Stimulated activated CD8-positive, alpha-beta memory T cell treated with anti-CD3 and anti-CD28 coated beads, Interleukin-7, amount 100 ng/mL, for 48 hours (primary cell): Measurements from ENCODE around the gene VPS8.
"Not testable (repeated sequence)": the region's sequence is repeated elsewhere in the genome, so short reads cannot be mapped to it uniquely, and the experiment has no call there.

ENCODE experiments used
- DNase-seq, 2 donors: peaks; one replicate each; pipeline ENCODE4 v3.0.0-alpha.2; 2020; ENCODE audit warnings: low read depth in 1 of 2; ENCODE audit errors: extremely low read depth in 1 of 2

VPS8 gene

DNA sequence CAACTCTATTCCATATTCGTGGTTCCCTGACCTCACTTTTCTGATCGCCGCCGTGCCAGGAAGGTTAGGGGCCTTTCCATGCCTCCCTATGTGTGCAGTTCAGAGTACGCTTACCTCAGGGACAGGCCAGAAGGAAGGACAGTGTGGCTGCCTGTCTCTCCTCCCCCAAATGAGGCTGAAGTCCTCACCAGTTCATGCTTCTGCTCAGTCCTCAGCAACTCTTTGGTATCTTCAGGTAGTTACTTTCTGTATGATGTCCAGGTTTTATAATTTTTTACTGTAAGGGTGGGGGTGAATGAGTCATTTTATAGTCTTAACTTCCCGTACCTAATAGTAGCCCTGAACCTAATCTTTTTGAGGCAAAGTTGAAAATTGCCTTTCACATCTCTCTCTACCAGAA lies 98.7 kb downstream of the VPS8 start:
- DNase-seq: no peak

DNA sequence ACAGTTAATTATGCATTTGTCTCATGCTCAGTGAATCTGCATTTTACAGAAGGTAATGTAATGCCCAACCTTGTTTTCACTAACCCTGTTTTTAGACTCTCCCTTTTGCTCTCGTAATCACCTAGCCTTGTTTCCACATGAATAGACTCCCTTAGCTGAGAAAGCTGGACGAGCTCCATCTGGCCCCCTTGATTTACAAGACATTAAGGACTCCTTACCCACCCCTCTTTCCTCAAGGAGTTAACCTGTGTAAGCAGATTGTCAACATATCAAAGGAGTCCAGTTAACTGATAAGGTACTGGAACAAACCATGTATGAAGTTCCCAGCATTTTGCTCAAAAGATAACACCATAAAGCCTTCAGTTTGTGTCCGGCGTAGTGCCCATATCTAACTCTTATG lies 99.6 kb downstream of the VPS8 start:
- no peak for DNase-seq

GRCh38 chr3:184912163-184912562 lies 100.2 kb downstream of the VPS8 start:
- no peak for DNase-seq

DNA sequence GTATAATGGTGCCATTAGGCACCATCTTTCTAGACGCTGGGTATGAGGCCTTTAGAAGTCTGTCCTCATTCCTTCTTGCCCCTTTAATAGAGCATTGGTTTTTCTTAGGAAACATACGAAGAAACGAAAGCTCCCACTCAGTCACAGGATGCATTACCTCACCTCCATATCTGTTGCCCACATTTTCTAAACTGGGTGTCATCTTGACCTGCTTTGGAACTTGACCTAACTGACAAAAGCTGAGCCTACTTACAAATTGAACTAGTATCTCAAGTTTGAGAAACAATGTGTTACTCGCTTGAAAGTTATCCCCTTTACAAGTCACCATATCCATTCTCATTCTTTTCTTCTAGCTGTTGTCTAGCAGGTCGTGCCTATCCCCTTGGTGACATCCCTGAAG lies 102.7 kb downstream of the VPS8 start:
- DNase-seq: no peak

GRCh38 chr3:184918750-184919149 lies 106.8 kb downstream of the VPS8 start:
- no peak for DNase-seq

- no peak for DNase-seq
Measured at GRCh38 chr3:184919651-184920050, 107.7 kb downstream of the VPS8 start.

DNA sequence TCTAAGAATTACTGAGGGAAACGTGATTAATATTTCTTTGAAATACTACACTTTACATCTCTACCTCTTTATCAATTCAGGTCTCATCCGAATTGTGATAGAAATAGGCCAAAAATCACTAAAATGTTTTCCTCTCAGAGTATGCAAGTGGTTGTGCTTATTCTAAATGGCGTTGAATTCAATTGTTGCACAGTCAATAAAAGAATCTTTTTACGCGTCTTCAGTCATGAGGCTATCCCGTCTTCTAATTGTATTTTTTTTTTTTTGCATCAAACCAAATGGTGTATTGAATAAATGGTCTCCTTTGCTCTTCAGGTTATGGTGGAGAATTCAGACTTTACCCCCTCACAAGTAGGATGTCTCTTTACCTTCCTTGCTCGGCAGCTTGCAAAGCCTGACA lies 112.6 kb downstream of the VPS8 start:
- DNase-seq: no peak

- DNase-seq: no peak
Measured at GRCh38 chr3:184927796-184928315, 115.9 kb downstream of the VPS8 start.

- no peak for DNase-seq
Measured at GRCh38 chr3:184932777-184933176, 120.8 kb downstream of the VPS8 start.

DNA sequence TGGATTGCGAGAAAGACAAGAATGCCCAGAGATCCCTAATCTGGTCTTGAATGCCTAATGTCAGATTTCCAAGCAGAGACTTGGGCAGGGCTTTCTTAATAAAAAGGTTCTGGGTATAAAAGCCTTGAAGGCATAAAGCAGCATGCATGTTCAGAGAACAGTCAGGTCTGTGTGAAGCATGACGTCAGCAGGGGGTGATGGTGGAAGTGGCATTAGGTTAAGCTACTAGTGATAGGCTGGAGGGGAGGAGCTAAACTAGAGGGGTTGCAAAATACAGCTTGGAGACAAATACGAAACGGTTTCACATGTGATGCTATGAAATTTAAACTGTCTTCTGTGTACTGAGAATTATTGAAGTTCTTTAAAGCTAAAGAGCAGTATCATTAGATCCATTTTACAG lies 125.6 kb downstream of the VPS8 start:
- DNase-seq: no peak

DNA sequence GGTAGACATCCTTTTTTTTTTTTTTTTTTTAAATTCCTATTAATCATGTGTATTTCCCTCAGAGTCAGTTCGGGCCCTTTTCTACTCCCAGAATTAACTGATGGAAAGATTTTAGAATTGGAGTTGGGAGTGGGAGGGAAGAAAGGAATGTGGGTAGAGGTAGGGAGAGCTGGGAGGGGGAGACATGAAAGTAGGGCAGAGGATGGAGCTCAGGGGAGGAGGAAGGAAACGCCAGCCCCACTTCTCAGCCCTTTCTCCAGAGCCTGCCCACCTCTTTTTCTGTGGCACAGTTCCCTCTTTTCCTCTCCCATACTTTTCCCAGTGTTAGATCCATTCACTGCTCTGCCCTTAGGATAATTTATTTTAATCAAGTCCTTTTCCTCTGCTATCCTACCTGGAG lies 129.4 kb downstream of the VPS8 start:
- DNase-seq: no peak

- no peak for DNase-seq
Measured at GRCh38 chr3:184942735-184943134, 130.8 kb downstream of the VPS8 start.

GRCh38 chr3:184944241-184944640 lies 132.3 kb downstream of the VPS8 start:
- DNase-seq: no peak

DNA sequence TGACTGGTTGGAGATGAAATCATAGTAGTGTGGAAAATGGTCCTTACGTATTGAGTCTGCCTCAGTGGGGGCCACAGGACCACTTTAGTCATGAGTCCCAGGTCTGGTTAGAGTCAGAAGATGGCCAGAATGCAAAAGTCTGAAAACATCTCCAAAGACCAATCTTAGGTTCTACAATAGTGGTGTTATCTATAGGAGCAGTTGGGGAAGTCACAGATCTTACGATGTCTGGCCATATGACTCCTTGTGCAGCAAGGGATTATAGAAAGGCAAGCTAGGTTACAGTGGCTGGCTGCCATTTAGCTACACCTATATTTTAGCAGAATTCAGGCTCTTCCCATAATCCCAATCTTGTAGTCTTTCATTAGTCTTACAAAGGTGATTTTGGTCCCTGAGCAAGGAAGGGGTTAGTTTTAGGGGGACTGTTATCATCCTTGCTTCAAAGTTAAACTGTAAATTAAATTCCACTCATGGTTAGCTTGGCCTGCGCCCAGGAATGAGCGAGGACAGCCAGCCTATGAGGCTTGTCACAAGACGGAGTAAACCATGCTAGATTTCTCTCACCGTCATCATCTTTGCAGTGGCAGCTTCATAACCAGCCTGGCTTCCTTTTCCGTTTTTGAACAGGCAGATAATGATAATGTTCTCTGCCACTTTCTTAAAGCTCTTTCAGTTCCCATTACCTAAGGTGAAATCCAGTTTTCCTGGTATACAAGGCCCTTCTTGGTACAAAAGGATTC lies 134.1 kb downstream of the VPS8 start:
- DNase-seq: no peak

DNA sequence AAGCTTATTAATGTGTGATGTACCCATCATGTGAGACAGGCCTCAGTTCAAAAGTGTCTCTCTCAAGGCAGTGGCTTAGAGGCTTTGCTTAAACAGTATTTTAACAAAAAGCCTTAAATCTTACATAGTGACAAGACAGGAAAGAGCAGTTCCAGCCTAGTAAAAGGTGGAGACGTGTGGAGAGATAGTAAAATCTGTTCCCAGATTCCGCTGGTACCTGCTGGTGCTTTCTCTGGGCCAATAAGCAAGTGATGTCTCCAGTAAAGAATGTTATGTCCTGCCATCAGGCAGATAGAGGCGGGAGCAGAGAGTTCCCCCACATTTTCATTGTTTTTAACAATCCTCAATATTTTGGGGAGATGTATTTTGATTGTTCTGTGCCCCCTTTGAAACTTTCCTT lies 135.0 kb downstream of the VPS8 start:
- no peak for DNase-seq

DNA sequence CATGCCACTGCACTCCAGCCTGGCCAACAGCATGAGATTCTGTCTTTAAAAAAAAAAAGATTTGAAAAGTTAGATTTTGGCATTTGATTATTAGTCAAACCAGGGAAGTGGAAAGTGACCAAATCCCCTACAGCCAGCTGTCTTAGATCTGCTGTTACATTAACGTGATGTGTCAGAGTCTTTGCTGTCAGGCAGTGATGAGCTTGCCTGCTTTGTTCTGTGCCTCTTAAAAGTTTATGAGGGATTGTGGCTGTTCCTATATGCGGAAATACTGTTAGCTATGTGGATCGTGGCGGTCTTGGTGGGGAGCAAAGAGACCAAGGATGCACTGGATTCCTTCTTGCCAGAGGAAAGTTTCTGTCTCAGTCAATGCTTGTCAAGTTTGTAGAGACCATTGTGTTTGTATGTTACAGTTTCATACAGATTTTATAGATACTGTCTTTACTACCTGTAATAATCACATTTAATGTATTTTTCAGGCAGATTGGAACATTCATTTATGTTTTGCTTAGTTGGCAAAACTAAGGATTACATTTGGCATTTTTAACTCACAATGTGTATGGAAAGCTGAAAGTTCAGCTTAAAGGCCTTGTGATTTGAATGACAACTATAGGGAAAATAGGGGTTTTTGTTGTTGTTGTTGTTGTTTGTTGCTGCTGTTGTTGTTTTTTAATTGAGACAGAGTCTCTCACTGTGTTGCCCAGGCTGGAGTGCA lies 137.4 kb downstream of the VPS8 start:
- DNase-seq: no peak

GRCh38 chr3:184950816-184951215 lies 138.8 kb downstream of the VPS8 start:
- DNase-seq: not testable (repeated sequence)

- DNase-seq: no peak
Measured at GRCh38 chr3:184952671-184953070, 140.7 kb downstream of the VPS8 start.

- DNase-seq: no peak
Measured at GRCh38 chr3:184953401-184953800, 141.4 kb downstream of the VPS8 start.

DNA sequence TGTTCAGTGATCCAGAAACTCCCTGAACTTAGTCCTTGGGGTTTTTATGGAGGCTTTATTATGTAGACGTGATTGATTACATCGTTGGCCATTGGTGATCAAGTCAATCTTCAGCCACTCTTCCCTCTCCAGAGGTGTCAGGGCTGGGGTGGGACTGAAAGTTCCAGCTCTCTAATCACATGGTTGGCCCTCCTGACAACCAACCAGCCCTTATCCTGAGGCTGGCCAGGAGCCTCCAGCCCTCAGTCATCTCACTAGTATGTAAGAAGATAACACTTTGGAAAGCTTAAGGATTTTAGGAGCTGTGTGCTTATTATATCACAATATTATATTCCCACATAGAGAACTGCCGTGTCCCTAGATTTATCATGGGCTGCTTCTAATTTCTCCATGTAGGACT lies 142.3 kb downstream of the VPS8 start:
- no peak for DNase-seq

DNA sequence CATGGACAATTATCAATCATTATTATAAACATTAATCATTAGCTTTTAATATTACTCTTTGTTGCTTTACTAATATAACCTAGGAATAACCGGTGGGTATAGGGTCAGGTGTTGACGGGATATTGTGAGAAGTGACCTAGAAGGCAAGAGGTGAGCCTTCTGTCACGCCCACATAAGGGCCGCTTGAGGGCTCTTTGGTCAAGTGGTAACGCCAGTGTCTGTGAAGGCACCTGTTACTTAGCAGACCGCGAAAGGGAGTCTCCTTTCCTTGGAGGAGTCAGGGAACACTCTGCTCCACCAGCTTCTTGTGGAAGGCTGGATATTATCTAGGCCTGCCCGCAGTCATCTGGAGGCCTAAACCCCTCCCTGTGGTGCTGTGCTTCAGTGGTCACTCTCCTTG lies 142.9 kb downstream of the VPS8 start:
- DNase-seq: not testable (repeated sequence)
